CD4-positive, alpha-beta T cell treated with Interleukin-2 at 100 ng/mL for 4 hours (primary cell): ENCODE measurements around the gene PHC2.

Source experiments
- DNase-seq: peaks from one replicate; pipeline ENCODE4 v3.0.0-alpha.2; 2020; ENCODE audit warnings: low spot score

The PHC2 gene

GRCh38 chr1:33349081-33349759 is 81.7 kb downstream of the PHC2 start:
- peak; percentile 36 for DNase-seq

GRCh38 chr1:33348676-33349080 is 82.2 kb downstream of the PHC2 start:
- DNase-seq: no peak

- DNase-seq: no peak
Measured at GRCh38 chr1:33348194-33348593, 82.7 kb downstream of the PHC2 start.

- no peak for DNase-seq
Measured at GRCh38 chr1:33347650-33347992, 83.3 kb downstream of the PHC2 start.

GRCh38 chr1:33346927-33347649 is 83.8 kb downstream of the PHC2 start:
- DNase-seq: no peak

- no peak for DNase-seq
Measured at GRCh38 chr1:33346533-33346926, 84.4 kb downstream of the PHC2 start.

- DNase-seq: no peak
Measured at GRCh38 chr1:33344896-33345560, 85.9 kb downstream of the PHC2 start.

- no peak for DNase-seq
Measured at GRCh38 chr1:33343539-33343938, 87.4 kb downstream of the PHC2 start.

GRCh38 chr1:33342041-33342723 is 88.7 kb downstream of the PHC2 start:
- no peak for DNase-seq

- no peak for DNase-seq
Measured at GRCh38 chr1:33341190-33341589, 89.7 kb downstream of the PHC2 start.

GRCh38 chr1:33339413-33339812 is 91.5 kb downstream of the PHC2 start:
- DNase-seq: no peak

GRCh38 chr1:33338440-33339211 is 92.3 kb downstream of the PHC2 start:
- DNase-seq: no peak

- no peak for DNase-seq
Measured at GRCh38 chr1:33338048-33338439, 92.9 kb downstream of the PHC2 start.

- no peak for DNase-seq
Measured at GRCh38 chr1:33337441-33337840, 93.5 kb downstream of the PHC2 start.

GRCh38 chr1:33336580-33336979 is 94.3 kb downstream of the PHC2 start:
- DNase-seq: no peak

- no peak for DNase-seq
Measured at GRCh38 chr1:33335020-33335419, 95.9 kb downstream of the PHC2 start.

GRCh38 chr1:33334081-33334552 is 96.8 kb downstream of the PHC2 start:
- no peak for DNase-seq

GRCh38 chr1:33332881-33333280 is 98.0 kb downstream of the PHC2 start:
- DNase-seq: no peak

GRCh38 chr1:33332357-33332789 is 98.5 kb downstream of the PHC2 start:
- DNase-seq: no peak

- no peak for DNase-seq
Measured at GRCh38 chr1:33331444-33332356, 99.2 kb downstream of the PHC2 start.

GRCh38 chr1:33330906-33331305 is 100.0 kb downstream of the PHC2 start:
- no peak for DNase-seq
